ENCODE data around the gene GIPC1. TPM values are rescaled to one million over a fixed set of nuclear protein-coding genes. Genes with fewer than 3 reads are reported as not detected.

Gene GIPC1
- total and polyA plus RNA-seq, 9 of the 15 experiments (the other 6 are each of a cell fraction or from before 2014, with no cell fraction given): 0.49 to 54.7 (median 24.8) TPM

- TF ChIP-seq, protein P1, sequence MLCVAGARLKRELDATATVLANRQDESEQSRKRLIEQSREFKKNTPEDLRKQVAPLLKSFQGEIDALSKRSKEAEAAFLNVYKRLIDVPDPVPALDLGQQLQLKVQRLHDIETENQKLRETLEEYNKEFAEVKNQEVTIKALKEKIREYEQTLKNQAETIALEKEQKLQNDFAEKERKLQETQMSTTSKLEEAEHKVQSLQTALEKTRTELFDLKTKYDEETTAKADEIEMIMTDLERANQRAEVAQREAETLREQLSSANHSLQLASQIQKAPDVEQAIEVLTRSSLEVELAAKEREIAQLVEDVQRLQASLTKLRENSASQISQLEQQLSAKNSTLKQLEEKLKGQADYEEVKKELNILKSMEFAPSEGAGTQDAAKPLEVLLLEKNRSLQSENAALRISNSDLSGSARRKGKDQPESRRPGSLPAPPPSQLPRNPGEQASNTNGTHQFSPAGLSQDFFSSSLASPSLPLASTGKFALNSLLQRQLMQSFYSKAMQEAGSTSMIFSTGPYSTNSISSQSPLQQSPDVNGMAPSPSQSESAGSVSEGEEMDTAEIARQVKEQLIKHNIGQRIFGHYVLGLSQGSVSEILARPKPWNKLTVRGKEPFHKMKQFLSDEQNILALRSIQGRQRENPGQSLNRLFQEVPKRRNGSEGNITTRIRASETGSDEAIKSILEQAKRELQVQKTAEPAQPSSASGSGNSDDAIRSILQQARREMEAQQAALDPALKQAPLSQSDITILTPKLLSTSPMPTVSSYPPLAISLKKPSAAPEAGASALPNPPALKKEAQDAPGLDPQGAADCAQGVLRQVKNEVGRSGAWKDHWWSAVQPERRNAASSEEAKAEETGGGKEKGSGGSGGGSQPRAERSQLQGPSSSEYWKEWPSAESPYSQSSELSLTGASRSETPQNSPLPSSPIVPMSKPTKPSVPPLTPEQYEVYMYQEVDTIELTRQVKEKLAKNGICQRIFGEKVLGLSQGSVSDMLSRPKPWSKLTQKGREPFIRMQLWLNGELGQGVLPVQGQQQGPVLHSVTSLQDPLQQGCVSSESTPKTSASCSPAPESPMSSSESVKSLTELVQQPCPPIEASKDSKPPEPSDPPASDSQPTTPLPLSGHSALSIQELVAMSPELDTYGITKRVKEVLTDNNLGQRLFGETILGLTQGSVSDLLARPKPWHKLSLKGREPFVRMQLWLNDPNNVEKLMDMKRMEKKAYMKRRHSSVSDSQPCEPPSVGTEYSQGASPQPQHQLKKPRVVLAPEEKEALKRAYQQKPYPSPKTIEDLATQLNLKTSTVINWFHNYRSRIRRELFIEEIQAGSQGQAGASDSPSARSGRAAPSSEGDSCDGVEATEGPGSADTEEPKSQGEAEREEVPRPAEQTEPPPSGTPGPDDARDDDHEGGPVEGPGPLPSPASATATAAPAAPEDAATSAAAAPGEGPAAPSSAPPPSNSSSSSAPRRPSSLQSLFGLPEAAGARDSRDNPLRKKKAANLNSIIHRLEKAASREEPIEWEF (CRISPR knock-in tag; IDR thresholded peaks at IDR 0.05): no peak
- no peak for TF ChIP-seq CHD1 (IDR thresholded peaks at IDR 0.05; ENCODE audit: low read length)
- peak; percentile 82 for TF ChIP-seq ZFX (CRISPR knock-in tag; IDR thresholded peaks at IDR 0.05)
- peak; percentile 74 for TF ChIP-seq DPF2 (IDR thresholded peaks at IDR 0.05)
- peak; percentile 14 for TF ChIP-seq PHF20 (IDR thresholded peaks at IDR 0.05; ENCODE audit: partially characterized antibody)
- no peak for TF ChIP-seq ZNF609 (CRISPR knock-in tag; IDR thresholded peaks at IDR 0.05; ENCODE audit: borderline replicate concordance)
- TF ChIP-seq ZNF140 (CRISPR knock-in tag; IDR thresholded peaks at IDR 0.05): no peak
- no peak for TF ChIP-seq MED1 (CRISPR knock-in tag; IDR thresholded peaks at IDR 0.05; ENCODE audit: borderline replicate concordance)
- TF ChIP-seq, protein P2, sequence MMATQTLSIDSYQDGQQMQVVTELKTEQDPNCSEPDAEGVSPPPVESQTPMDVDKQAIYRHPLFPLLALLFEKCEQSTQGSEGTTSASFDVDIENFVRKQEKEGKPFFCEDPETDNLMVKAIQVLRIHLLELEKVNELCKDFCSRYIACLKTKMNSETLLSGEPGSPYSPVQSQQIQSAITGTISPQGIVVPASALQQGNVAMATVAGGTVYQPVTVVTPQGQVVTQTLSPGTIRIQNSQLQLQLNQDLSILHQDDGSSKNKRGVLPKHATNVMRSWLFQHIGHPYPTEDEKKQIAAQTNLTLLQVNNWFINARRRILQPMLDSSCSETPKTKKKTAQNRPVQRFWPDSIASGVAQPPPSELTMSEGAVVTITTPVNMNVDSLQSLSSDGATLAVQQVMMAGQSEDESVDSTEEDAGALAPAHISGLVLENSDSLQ (IDR thresholded peaks at IDR 0.05): peak; percentile 38; the same call in 1 of the 2 replicates
- TF ChIP-seq ZNF124 (CRISPR knock-in tag; IDR thresholded peaks at IDR 0.05): no peak
- no peak for TF ChIP-seq ZNF75A (CRISPR knock-in tag; IDR thresholded peaks at IDR 0.05)
- TF ChIP-seq KLF10 (CRISPR knock-in tag; IDR thresholded peaks at IDR 0.05): no peak
- peak; percentile 64; the same call in 1 of the 2 replicates for TF ChIP-seq ZBTB7A (IDR thresholded peaks at IDR 0.05; ENCODE audit: borderline replicate concordance, control insufficient read depth, low read depth, low read length)
- TF ChIP-seq, protein P3, sequence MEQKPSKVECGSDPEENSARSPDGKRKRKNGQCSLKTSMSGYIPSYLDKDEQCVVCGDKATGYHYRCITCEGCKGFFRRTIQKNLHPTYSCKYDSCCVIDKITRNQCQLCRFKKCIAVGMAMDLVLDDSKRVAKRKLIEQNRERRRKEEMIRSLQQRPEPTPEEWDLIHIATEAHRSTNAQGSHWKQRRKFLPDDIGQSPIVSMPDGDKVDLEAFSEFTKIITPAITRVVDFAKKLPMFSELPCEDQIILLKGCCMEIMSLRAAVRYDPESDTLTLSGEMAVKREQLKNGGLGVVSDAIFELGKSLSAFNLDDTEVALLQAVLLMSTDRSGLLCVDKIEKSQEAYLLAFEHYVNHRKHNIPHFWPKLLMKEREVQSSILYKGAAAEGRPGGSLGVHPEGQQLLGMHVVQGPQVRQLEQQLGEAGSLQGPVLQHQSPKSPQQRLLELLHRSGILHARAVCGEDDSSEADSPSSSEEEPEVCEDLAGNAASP (IDR thresholded peaks at IDR 0.05): no peak; the same call in 1 of the 2 replicates
- no peak for TF ChIP-seq ZNF696 (CRISPR knock-in tag; conservative IDR thresholded peaks at IDR 0.05)
Measured at GRCh38 chr19:14434543-14435319, 61.2 kb downstream of the GIPC1 start (continued).

Measured in K562 (cell line).